Measurements from ENCODE around the gene CD99L2. TPM values are rescaled to one million over a fixed set of nuclear protein-coding genes. Genes with fewer than 3 reads are reported as not detected.

Gene CD99L2
- total and polyA plus RNA-seq, 4 experiments from 2014 or later: 10.0 to 17.3 (median 14.5) TPM

DNA sequence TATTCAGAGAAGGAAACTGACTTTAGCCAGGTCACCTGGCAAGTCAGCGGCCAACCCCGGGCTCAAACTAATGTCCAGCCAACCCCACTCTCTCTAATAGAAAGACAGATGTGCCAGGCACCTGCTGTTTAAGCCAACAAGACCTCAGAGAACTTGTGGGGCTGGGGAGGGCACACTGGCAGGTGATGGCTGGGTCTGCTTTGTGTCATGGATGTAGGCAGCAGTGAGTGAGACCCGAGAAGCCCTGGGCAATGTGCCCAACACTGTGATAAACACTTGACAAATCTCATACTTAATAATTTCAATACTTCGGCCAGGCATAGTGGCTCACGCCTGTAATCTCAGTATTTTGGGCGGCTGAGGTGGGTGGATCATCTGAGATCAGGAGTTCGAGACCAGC lies 9.0 kb upstream of the CD99L2 start:
- Mint-ChIP-seq H3K27me3 (no peaks in the 10 kb centered on the region), H3K9me3 (no peaks in the 10 kb centered on the region), H3K36me3 (no peaks in the 10 kb centered on the region), H3K4me3 (no peak overlapping the region), H3K27ac (no peak overlapping the region), H3K4me1 (no peaks in the 10 kb centered on the region)
- Histone ChIP-seq H3K27ac (ENCODE audit: low read depth, low read length) (no peak overlapping the region), H3K36me3 (ENCODE audit: insufficient read depth, low read length) (no peaks in the 10 kb centered on the region), H3K4me3 (ENCODE audit: low read length in 2 of 2) (no peak overlapping the region), H3K27me3 (ENCODE audit: insufficient read depth, low read length) (no peaks in the 10 kb centered on the region), H3K4me1 (ENCODE audit: insufficient read depth, low read length) (no peaks in the 10 kb centered on the region), H3K9me3 (ENCODE audit: control insufficient read depth in 1 of 2, low read length in 2 of 2) (no peaks in the 10 kb centered on the region)
- DNase-seq: no peak
- CTCF ChIA-PET (ENCODE audit: partially characterized antibody): no interaction called here
- POLR2A ChIA-PET (ENCODE audit: partially characterized antibody): no interaction called here
- intact Hi-C loops (cut with micrococcal nuclease): no loop called here

DNA sequence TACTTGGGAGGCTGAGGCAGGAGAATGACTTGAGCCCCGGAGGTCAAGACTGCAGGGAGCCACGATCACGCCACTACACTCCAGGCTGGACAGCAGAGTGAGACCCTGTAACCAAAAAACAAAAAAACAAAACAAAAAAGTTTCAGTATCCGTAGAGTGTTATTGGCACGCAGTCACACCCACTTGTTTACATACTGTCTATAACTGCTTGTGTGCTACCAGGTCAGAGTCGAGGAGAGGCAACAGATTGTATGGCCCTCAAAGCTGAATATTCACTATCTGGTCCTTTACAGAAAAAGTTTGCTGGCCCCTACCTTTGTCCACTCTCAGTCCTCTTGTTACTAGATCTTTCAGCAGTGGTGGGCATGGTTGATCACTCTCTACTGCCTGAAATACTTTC lies 8.2 kb upstream of the CD99L2 start:
- CTCF ChIA-PET (ENCODE audit: partially characterized antibody): no interaction called here
- intact Hi-C loops (cut with micrococcal nuclease): no loop called here
- H3K4me1 Mint-ChIP-seq: no peaks in the 10 kb centered on the region
- no peaks in the 10 kb centered on the region for H3K4me1 ChIP-seq (ENCODE audit: insufficient read depth, low read length)
- no peaks in the 10 kb centered on the region for H3K36me3 ChIP-seq (ENCODE audit: insufficient read depth, low read length)
- H3K27me3 Mint-ChIP-seq: no peaks in the 10 kb centered on the region
- no peak overlapping the region for H3K27ac Mint-ChIP-seq
- H3K4me3 ChIP-seq (ENCODE audit: low read length in 2 of 2): no peak overlapping the region
- POLR2A ChIA-PET (ENCODE audit: partially characterized antibody): no interaction called here
- DNase-seq: no peak
- H3K4me3 Mint-ChIP-seq: no peak overlapping the region
- no peaks in the 10 kb centered on the region for H3K9me3 ChIP-seq (ENCODE audit: control insufficient read depth in 1 of 2, low read length in 2 of 2)
- H3K27me3 ChIP-seq (ENCODE audit: insufficient read depth, low read length): no peaks in the 10 kb centered on the region
- no peaks in the 10 kb centered on the region for H3K9me3 Mint-ChIP-seq
- H3K36me3 Mint-ChIP-seq: no peaks in the 10 kb centered on the region
- H3K27ac ChIP-seq (ENCODE audit: low read depth, low read length): no peak overlapping the region

- POLR2A ChIA-PET (ENCODE audit: partially characterized antibody): no interaction called here
- Histone ChIP-seq H3K27me3 (ENCODE audit: insufficient read depth, low read length) (no peaks in the 10 kb centered on the region), H3K27ac (ENCODE audit: low read depth, low read length) (no peak overlapping the region), H3K4me3 (ENCODE audit: low read length in 2 of 2) (no peak overlapping the region), H3K9me3 (ENCODE audit: control insufficient read depth in 1 of 2, low read length in 2 of 2) (no peaks in the 10 kb centered on the region), H3K36me3 (ENCODE audit: insufficient read depth, low read length) (no peaks in the 10 kb centered on the region), H3K4me1 (ENCODE audit: insufficient read depth, low read length) (no peaks in the 10 kb centered on the region)
- H3K4me1 Mint-ChIP-seq: no peaks in the 10 kb centered on the region
- intact Hi-C loops (cut with micrococcal nuclease): no loop called here
- no peaks in the 10 kb centered on the region for H3K27me3 Mint-ChIP-seq
- no peak for DNase-seq
- peaks cover 0 to 2% (median 0%) of the 10 kb centered on the region in 8 donors for H3K9me3 Mint-ChIP-seq
- peak overlapping the region in 2 of 7 donors; percentile 17 to 36 for H3K27ac Mint-ChIP-seq
- CTCF ChIA-PET (ENCODE audit: partially characterized antibody): no interaction called here
- H3K4me3 Mint-ChIP-seq: no peak overlapping the region
- no peaks in the 10 kb centered on the region for H3K36me3 Mint-ChIP-seq
Observed at GRCh38 chrX:150905293-150905692, 6.8 kb upstream of the CD99L2 start.

DNA sequence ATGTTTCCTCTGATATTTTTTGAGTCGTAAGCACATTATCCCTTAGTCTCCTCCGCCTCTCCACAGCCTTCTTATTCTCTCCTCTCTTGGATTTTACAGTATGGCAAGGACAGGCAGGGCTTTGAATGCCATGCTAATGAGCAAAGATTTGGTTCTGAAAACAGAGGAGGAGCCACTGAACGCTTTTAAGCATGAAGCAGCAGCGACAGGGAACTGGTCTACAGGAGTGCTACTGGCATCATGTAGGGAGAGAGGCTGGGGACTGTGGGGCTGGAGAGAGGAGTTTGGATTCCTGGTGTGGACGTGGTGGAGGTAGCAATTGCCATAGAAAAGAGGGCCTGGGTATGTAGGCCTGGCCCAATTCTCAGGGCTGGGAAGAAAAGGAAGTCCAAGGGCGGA lies 4.6 kb upstream of the CD99L2 start:
- H3K27ac ChIP-seq (ENCODE audit: low read depth, low read length): no peak overlapping the region
- no peaks in the 10 kb centered on the region for H3K36me3 Mint-ChIP-seq
- H3K27me3 Mint-ChIP-seq: no peaks in the 10 kb centered on the region
- no peaks in the 10 kb centered on the region for H3K36me3 ChIP-seq (ENCODE audit: insufficient read depth, low read length)
- H3K9me3 ChIP-seq (ENCODE audit: control insufficient read depth in 1 of 2, low read length in 2 of 2): no peaks in the 10 kb centered on the region
- POLR2A ChIA-PET (ENCODE audit: partially characterized antibody): no interaction called here
- intact Hi-C loops (cut with micrococcal nuclease): no loop called here
- peaks cover 0 to 2% (median 0%) of the 10 kb centered on the region in 8 donors for H3K9me3 Mint-ChIP-seq
- H3K4me1 Mint-ChIP-seq: peaks cover 0 to 5% (median 0%) of the 10 kb centered on the region in 4 donors
- no peaks in the 10 kb centered on the region for H3K4me1 ChIP-seq (ENCODE audit: insufficient read depth, low read length)
- no peaks in the 10 kb centered on the region for H3K27me3 ChIP-seq (ENCODE audit: insufficient read depth, low read length)
- no peak overlapping the region for H3K4me3 Mint-ChIP-seq
- CTCF ChIA-PET (ENCODE audit: partially characterized antibody): no interaction called here
- no peak overlapping the region for H3K27ac Mint-ChIP-seq
- H3K4me3 ChIP-seq (ENCODE audit: low read length in 2 of 2): no peak overlapping the region
- DNase-seq: no peak

DNA sequence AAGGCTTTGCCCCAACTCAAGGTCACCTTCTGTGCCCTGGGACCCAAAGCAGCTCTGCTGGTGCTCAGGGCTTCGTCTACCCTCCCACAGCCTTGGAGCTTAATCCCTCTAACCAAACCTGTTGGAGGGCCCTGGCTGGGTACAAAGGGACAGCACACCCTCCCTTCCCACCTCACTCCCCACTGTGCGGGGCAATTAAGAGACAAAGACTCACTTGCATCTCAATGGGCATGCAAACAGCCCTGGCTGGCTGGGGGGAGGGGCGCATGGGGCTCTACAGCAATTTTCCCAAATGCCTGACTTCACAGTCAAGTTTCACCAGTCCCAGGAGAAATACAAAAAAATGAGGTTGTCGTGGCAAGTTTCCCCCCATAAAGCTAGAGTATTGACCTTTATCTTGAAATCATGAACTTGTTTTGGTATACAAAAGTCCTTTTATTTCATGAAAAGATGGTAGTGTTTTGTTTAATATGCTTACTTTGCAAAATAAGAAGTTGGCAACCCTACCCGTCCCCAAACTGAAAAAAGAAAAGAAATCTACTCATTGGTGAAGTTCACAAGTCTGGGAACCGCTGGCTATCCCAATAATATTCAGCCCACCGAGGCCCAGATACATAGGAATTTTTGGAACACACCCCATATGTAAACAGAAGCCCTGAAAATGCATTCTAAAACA lies 4.1 kb upstream of the CD99L2 start:
- Histone ChIP-seq H3K36me3 (ENCODE audit: insufficient read depth, low read length) (no peaks in the 10 kb centered on the region), H3K4me1 (ENCODE audit: insufficient read depth, low read length) (peaks cover under 1% of the 10 kb centered on the region), H3K9me3 (ENCODE audit: control insufficient read depth in 1 of 2, low read length in 2 of 2) (no peaks in the 10 kb centered on the region), H3K27me3 (ENCODE audit: insufficient read depth, low read length) (no peaks in the 10 kb centered on the region), H3K4me3 (ENCODE audit: low read length in 2 of 2) (no peak overlapping the region), H3K27ac (ENCODE audit: low read depth, low read length) (no peak overlapping the region)
- no peak overlapping the region for H3K27ac Mint-ChIP-seq
- no peaks in the 10 kb centered on the region for H3K27me3 Mint-ChIP-seq
- ChIA-PET POLR2A (ENCODE audit: partially characterized antibody) (no interaction called here), CTCF (ENCODE audit: partially characterized antibody) (no interaction called here)
- no peaks in the 10 kb centered on the region for H3K36me3 Mint-ChIP-seq
- H3K4me3 Mint-ChIP-seq: no peak overlapping the region
- intact Hi-C loops (cut with micrococcal nuclease): no loop called here
- peaks cover 0 to 6% (median 2%) of the 10 kb centered on the region in 4 donors for H3K4me1 Mint-ChIP-seq
- H3K9me3 Mint-ChIP-seq: peaks cover 0 to 2% (median 0%) of the 10 kb centered on the region in 8 donors
- DNase-seq: no peak

DNA sequence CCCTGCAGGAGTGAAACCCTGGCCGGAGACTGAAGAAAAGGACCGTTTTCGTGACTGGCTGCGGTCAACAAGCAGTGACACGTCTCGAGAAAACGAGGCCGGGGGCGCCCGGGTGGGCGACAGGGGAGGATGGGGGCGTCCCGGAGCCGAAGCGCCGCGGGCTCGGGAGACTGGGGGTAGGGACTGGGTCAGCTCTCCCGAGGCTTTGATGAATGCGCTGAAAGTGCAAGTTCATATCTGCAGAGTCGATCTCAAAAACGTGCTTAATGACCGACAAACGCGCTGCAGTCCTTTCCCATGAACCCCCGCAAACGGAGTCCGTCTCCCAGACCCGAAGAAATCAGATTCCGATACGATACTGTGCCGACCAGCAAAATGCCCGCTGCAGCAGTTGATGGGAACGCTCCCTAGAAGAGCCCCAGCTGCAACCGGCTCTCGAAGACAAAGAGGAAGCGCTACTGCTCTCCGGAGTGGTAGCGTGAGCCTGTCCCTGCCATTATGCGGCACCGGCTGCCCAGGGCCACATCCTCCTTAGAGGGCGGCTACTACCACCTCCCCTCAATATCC lies 806 bp upstream of the CD99L2 start:
- Mint-ChIP-seq H3K27ac (peak overlapping the region in 6 of 7 donors; percentile 57 to 86 (median 84)), H3K4me1 (peaks cover 3 to 16% (median 5%) of the 10 kb centered on the region in 4 donors), H3K27me3 (no peaks in the 10 kb centered on the region), H3K4me3 (peak overlapping the region; percentile 87 to 95 (median 91)), H3K9me3 (peaks cover 0 to 2% (median 0%) of the 10 kb centered on the region in 8 donors), H3K36me3 (no peaks in the 10 kb centered on the region)
- Histone ChIP-seq H3K4me3 (ENCODE audit: low read length in 2 of 2) (peak overlapping the region; percentile 47 to 56), H3K27me3 (ENCODE audit: insufficient read depth, low read length) (no peaks in the 10 kb centered on the region), H3K36me3 (ENCODE audit: insufficient read depth, low read length) (no peaks in the 10 kb centered on the region), H3K27ac (ENCODE audit: low read depth, low read length) (peak overlapping the region; percentile 31), H3K9me3 (ENCODE audit: control insufficient read depth in 1 of 2, low read length in 2 of 2) (no peaks in the 10 kb centered on the region), H3K4me1 (ENCODE audit: insufficient read depth, low read length) (peaks cover 9% of the 10 kb centered on the region)
- peak; percentile 29 to 45 (median 31) for DNase-seq
- intact Hi-C loops (cut with micrococcal nuclease): loop anchor here (1.0 to 5.0 kb wide), 4 partner anchors 84 to 534 kb away; partner anchors contain the start of genes HMGB3, MTM1 and VMA21
- POLR2A ChIA-PET (ENCODE audit: partially characterized antibody): interaction anchor here (2.3 kb wide), 1 partner anchor 498 kb away, joined by 6 read pairs; the partner anchor contains the start of gene VMA21
- CTCF ChIA-PET (ENCODE audit: partially characterized antibody): no interaction called here

- DNase-seq: peak; percentile 18 to 68 (median 28)
- peak overlapping the region; percentile 66 for H3K27ac ChIP-seq (ENCODE audit: low read depth, low read length)
- peak overlapping the region; percentile 53 to 94 (median 77) for H3K27ac Mint-ChIP-seq
- H3K36me3 Mint-ChIP-seq: no peaks in the 10 kb centered on the region
- intact Hi-C loops (cut with micrococcal nuclease): loop anchor here (2.0 to 5.0 kb wide), 3 partner anchors 330 to 533 kb away; partner anchors contain the start of genes MTM1 and VMA21
- peak overlapping the region in 1 of 2 donors; percentile 56 for H3K4me3 ChIP-seq (ENCODE audit: low read length in 2 of 2)
- no peaks in the 10 kb centered on the region for H3K36me3 ChIP-seq (ENCODE audit: insufficient read depth, low read length)
- no peaks in the 10 kb centered on the region for H3K9me3 ChIP-seq (ENCODE audit: control insufficient read depth in 1 of 2, low read length in 2 of 2)
- H3K4me1 ChIP-seq (ENCODE audit: insufficient read depth, low read length): peaks cover 9% of the 10 kb centered on the region
- ChIA-PET POLR2A (ENCODE audit: partially characterized antibody) (interaction anchor here (2.3 kb wide), 1 partner anchor 499 kb away, joined by 6 read pairs; the partner anchor contains the start of gene VMA21), CTCF (ENCODE audit: partially characterized antibody) (no interaction called here)
- peak overlapping the region; percentile 76 to 86 (median 82) for H3K4me3 Mint-ChIP-seq
- peaks cover 0 to 2% (median 0%) of the 10 kb centered on the region in 8 donors for H3K9me3 Mint-ChIP-seq
- H3K27me3 Mint-ChIP-seq: no peaks in the 10 kb centered on the region
- no peaks in the 10 kb centered on the region for H3K27me3 ChIP-seq (ENCODE audit: insufficient read depth, low read length)
- peaks cover 3 to 16% (median 5%) of the 10 kb centered on the region in 4 donors for H3K4me1 Mint-ChIP-seq
Observed at GRCh38 chrX:150897421-150898320, 797 bp downstream of the CD99L2 start.

Measured in CD4-positive, alpha-beta memory T cell (primary cell).